Effector CD8-positive, alpha-beta T cell (primary cell): ENCODE results near the gene PALM2AKAP2.

ENCODE experiments used
- DNase-seq: peaks from one replicate; lab custom pipeline; 2025; lab: John Stamatoyannopoulos, UW
- total RNA-seq, 4 experiments: gene quantifications; one replicate each; lab custom pipeline; 2026; lab: John Stamatoyannopoulos, UW

Gene PALM2AKAP2
- 9.1 to 22.1 (median 13.0) reads per million in 4 experiments for total RNA-seq

- no peak for DNase-seq
These were observed at the start of gene PALM2AKAP2 for GRCh38 chr9:109779711-109780452. TSS of gene PALM2AKAP2 (plus strand) at chr9:109780198. CDS start at chr9:109780489, 291 bp downstream.

- no peak for DNase-seq
These were observed 49.8 kb upstream of the PALM2AKAP2 start for GRCh38 chr9:109730228-109730627.

GRCh38 chr9:109733690-109734089 lies 46.3 kb upstream of the PALM2AKAP2 start:
- no peak for DNase-seq

- no peak for DNase-seq
These were observed 45.2 kb upstream of the PALM2AKAP2 start for GRCh38 chr9:109734814-109735213.

GRCh38 chr9:109735801-109736200 lies 44.2 kb upstream of the PALM2AKAP2 start:
- no peak for DNase-seq

- no peak for DNase-seq
These were observed 42.7 kb upstream of the PALM2AKAP2 start for GRCh38 chr9:109737295-109737694.

- DNase-seq, result no peak
These were observed 40.2 kb upstream of the PALM2AKAP2 start for GRCh38 chr9:109739760-109740159.

GRCh38 chr9:109742776-109743348 lies 37.1 kb upstream of the PALM2AKAP2 start:
- no peak for DNase-seq

- no peak for DNase-seq
These were observed 36.3 kb upstream of the PALM2AKAP2 start for GRCh38 chr9:109743696-109744095.

GRCh38 chr9:109745335-109746283 lies 34.4 kb upstream of the PALM2AKAP2 start:
- DNase-seq, result no peak

GRCh38 chr9:109751253-109751652 lies 28.7 kb upstream of the PALM2AKAP2 start:
- no peak for DNase-seq

GRCh38 chr9:109753308-109753707 lies 26.7 kb upstream of the PALM2AKAP2 start:
- DNase-seq, result no peak

GRCh38 chr9:109755040-109755439 lies 25.0 kb upstream of the PALM2AKAP2 start:
- DNase-seq, result no peak

GRCh38 chr9:109759589-109759988 lies 20.4 kb upstream of the PALM2AKAP2 start:
- no peak for DNase-seq

GRCh38 chr9:109765278-109765677 lies 14.7 kb upstream of the PALM2AKAP2 start:
- DNase-seq, result no peak

- DNase-seq, result no peak
These were observed 14.2 kb upstream of the PALM2AKAP2 start for GRCh38 chr9:109765830-109766229.

GRCh38 chr9:109766351-109766750 lies 13.6 kb upstream of the PALM2AKAP2 start:
- no peak for DNase-seq

GRCh38 chr9:109767404-109767803 lies 12.6 kb upstream of the PALM2AKAP2 start:
- no peak for DNase-seq

GRCh38 chr9:109767814-109768213 lies 12.2 kb upstream of the PALM2AKAP2 start:
- DNase-seq, result no peak

- DNase-seq, result no peak
These were observed 10.7 kb upstream of the PALM2AKAP2 start for GRCh38 chr9:109769250-109769649.

GRCh38 chr9:109770101-109770500 lies 9.9 kb upstream of the PALM2AKAP2 start:
- no peak for DNase-seq

GRCh38 chr9:109771087-109771486 lies 8.9 kb upstream of the PALM2AKAP2 start:
- no peak for DNase-seq
